ENCODE measurements around the gene ZP4. TPM values are rescaled to one million over a fixed set of nuclear protein-coding genes. Genes with fewer than 3 reads are reported as not detected.

Gene ZP4, protein sequence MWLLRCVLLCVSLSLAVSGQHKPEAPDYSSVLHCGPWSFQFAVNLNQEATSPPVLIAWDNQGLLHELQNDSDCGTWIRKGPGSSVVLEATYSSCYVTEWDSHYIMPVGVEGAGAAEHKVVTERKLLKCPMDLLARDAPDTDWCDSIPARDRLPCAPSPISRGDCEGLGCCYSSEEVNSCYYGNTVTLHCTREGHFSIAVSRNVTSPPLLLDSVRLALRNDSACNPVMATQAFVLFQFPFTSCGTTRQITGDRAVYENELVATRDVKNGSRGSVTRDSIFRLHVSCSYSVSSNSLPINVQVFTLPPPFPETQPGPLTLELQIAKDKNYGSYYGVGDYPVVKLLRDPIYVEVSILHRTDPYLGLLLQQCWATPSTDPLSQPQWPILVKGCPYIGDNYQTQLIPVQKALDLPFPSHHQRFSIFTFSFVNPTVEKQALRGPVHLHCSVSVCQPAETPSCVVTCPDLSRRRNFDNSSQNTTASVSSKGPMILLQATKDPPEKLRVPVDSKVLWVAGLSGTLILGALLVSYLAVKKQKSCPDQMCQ
- total RNA-seq (2014; rRNA removed; shearing (Covaris generic); ENCODE audit: low replicate concordance) = not detected in 2 replicates

DNA sequence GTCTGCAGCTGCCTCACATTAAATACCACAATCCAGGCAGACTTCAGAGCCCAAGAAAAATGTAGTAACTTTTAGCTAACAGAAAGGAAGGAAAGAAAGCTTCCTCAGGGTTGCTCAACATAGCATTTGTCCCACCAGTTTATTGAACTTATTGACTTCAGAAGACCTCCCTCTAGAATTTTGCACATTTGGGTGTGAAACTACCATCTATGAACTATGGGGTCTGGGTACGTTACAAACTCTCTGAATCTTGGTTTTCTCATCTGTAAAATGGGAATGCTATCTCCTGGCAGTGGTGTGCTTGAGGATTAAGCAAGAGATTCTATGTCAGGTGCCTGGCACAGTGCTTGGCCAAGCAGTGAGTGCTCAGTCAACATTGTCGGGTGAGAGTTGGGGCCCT, at the start of gene ZP4:
TSS of gene ZP4 (minus strand) at position 101 of the 400 bp plus-strand sequence. CDS start 287 bp downstream, outside the sequence.
- no peak within 1 kb of the TSS for H3K27ac ChIP-seq (ENCODE audit: low read length)

DNA sequence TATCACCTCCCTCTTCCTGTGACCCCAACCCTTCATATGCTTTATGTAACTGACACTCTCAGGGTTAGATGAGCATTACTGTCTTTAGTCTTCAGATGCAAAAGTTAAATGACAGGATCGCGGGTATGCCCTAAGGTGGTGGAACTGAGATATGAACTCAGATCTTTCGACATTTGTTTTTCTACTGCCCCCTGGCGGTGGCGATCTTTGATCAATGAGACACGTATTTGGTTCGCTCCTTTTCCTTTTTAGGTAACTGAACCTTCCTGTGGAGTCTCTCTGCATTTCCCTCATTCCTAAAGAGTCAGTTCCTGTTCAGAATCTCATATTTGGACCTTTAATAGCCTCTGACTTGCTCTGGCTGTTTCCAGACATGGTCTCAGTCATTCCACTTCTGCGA, 47.8 kb upstream of the ZP4 start:
- Histone ChIP-seq H3K27me3 (ENCODE audit: low read length) (no peaks in the 10 kb centered on the region), H2AFZ (ENCODE audit: low read length) (no peak overlapping the region), H3K79me2 (ENCODE audit: low read length) (no peaks in the 10 kb centered on the region), H3K9me3 (ENCODE audit: low read length) (no peaks in the 10 kb centered on the region), H3K9ac (ENCODE audit: low read length) (no peak overlapping the region), H3K4me3 (ENCODE audit: low read length) (no peak overlapping the region), H3K27ac (ENCODE audit: low read length) (no peak overlapping the region), H3K4me2 (ENCODE audit: low read depth, low read length, poor library complexity, severe bottlenecking) (no peak overlapping the region), H3K36me3 (ENCODE audit: insufficient read depth, low read length) (no peaks in the 10 kb centered on the region), H3K4me1 (ENCODE audit: low read length) (no peaks in the 10 kb centered on the region), H4K20me1 (ENCODE audit: insufficient read depth, low read depth, low read length) (no peaks in the 10 kb centered on the region), H3K9me2 (replicated peaks; ENCODE audit: insufficient read depth, low read length) (no peaks in the 10 kb centered on the region)
- DNase-seq = peak; percentile 70

More for the DNA sequence above, at the start of gene ZP4:
- Histone ChIP-seq H3K4me2 (ENCODE audit: low read depth, low read length, poor library complexity, severe bottlenecking) (no peak within 1 kb of the TSS), H3K9ac (ENCODE audit: low read length) (no peak within 1 kb of the TSS), H3K9me2 (replicated peaks; ENCODE audit: insufficient read depth, low read length) (no peaks in the 10 kb centered on the region), H4K20me1 (ENCODE audit: insufficient read depth, low read depth, low read length) (no peaks in the 10 kb centered on the region), H3K36me3 (ENCODE audit: insufficient read depth, low read length) (no peaks in the 10 kb centered on the region), H3K9me3 (ENCODE audit: low read length) (no peaks in the 10 kb centered on the region), H3K27me3 (ENCODE audit: low read length) (no peaks in the 10 kb centered on the region), H3K4me3 (ENCODE audit: low read length) (no peak within 1 kb of the TSS), H2AFZ (ENCODE audit: low read length) (no peak within 1 kb of the TSS), H3K79me2 (ENCODE audit: low read length) (no peaks in the 10 kb centered on the region), H3K4me1 (ENCODE audit: low read length) (no peaks in the 10 kb centered on the region)
- DNase-seq = no peak

DNA sequence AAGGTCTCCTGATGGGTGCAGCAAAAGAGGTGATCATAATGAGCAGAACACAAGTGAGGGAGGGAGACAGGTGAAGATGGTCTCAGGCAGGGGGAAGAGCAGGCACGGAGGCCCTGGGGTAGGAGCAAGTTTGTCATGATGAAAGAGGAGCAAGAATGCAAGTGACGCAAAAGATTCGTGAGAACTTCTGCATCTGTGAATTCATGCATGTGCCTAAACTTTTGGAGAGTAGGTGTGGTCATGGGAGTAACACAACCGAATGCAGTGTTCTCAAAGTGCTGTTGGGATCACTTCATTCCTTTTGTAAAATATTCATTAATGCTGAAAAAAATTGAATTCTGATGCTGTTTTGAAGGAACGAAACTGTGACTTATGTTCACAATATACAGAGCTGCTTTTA, 47.3 kb upstream of the ZP4 start:
- no peaks in the 10 kb centered on the region for H3K4me1 ChIP-seq (ENCODE audit: low read length)
- no peak for DNase-seq

DNA sequence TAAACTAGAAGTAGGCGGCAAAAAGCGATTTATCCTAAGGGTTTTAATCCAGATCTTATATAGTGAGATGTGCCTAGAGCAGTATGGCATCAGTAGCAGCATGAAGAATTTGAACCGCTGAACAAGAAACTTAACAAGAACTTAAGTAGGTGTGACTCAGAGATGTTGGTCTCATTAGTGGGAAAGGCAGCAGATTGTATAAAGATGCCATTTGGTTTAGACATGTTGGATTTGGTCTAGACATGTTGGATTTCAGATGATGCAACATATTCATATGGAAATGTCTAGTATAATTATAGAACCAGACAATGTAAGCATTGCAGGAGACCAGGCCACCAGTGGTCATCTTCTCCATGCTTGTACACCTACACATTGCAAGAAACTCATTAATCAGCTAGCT, 42.1 kb upstream of the ZP4 start:
- no peaks in the 10 kb centered on the region for H3K9me2 ChIP-seq (replicated peaks; ENCODE audit: insufficient read depth, low read length)
- no peaks in the 10 kb centered on the region for H3K4me1 ChIP-seq (ENCODE audit: low read length)
- no peak overlapping the region for H2AFZ ChIP-seq (ENCODE audit: low read length)
- no peaks in the 10 kb centered on the region for H4K20me1 ChIP-seq (ENCODE audit: insufficient read depth, low read depth, low read length)
- H3K9ac ChIP-seq (ENCODE audit: low read length) = no peak overlapping the region
- no peaks in the 10 kb centered on the region for H3K36me3 ChIP-seq (ENCODE audit: insufficient read depth, low read length)
- DNase-seq = no peak
- no peak overlapping the region for H3K4me3 ChIP-seq (ENCODE audit: low read length)
- H3K9me3 ChIP-seq (ENCODE audit: low read length) = no peaks in the 10 kb centered on the region
- H3K27me3 ChIP-seq (ENCODE audit: low read length) = no peaks in the 10 kb centered on the region
- H3K4me2 ChIP-seq (ENCODE audit: low read depth, low read length, poor library complexity, severe bottlenecking) = no peak overlapping the region
- H3K27ac ChIP-seq (ENCODE audit: low read length) = no peak overlapping the region
- H3K79me2 ChIP-seq (ENCODE audit: low read length) = no peaks in the 10 kb centered on the region

More for the DNA sequence above, 47.3 kb upstream of the ZP4 start:
- Histone ChIP-seq H3K79me2 (ENCODE audit: low read length) (no peaks in the 10 kb centered on the region), H3K9me3 (ENCODE audit: low read length) (no peaks in the 10 kb centered on the region), H3K4me2 (ENCODE audit: low read depth, low read length, poor library complexity, severe bottlenecking) (no peak overlapping the region), H3K27me3 (ENCODE audit: low read length) (no peaks in the 10 kb centered on the region), H2AFZ (ENCODE audit: low read length) (no peak overlapping the region), H3K9ac (ENCODE audit: low read length) (no peak overlapping the region), H3K4me3 (ENCODE audit: low read length) (no peak overlapping the region), H3K27ac (ENCODE audit: low read length) (no peak overlapping the region), H4K20me1 (ENCODE audit: insufficient read depth, low read depth, low read length) (no peaks in the 10 kb centered on the region), H3K36me3 (ENCODE audit: insufficient read depth, low read length) (no peaks in the 10 kb centered on the region), H3K9me2 (replicated peaks; ENCODE audit: insufficient read depth, low read length) (no peaks in the 10 kb centered on the region)

DNA sequence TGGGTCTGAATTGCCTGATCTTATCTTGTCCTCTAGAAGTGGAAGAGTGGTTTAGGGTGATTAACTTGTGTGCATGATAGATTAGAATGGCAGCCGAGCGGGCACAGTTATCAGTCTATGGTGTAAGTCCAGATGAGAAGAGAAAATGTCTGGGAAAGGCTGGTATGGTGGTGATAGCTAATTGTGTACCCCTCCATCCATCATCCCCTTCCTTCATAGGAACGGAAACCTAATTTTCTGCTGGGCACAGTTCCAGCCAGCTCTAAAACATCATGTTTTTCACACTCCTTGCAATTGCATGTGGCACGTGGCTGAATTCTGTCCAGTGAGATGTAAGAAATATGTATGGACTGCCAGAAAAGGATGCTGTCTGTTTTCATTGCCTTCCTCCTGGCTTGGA, 40.9 kb upstream of the ZP4 start:
- Histone ChIP-seq H4K20me1 (ENCODE audit: insufficient read depth, low read depth, low read length) (no peaks in the 10 kb centered on the region), H2AFZ (ENCODE audit: low read length) (no peak overlapping the region), H3K9me3 (ENCODE audit: low read length) (no peaks in the 10 kb centered on the region; the same call in 1 of the 2 replicates), H3K27ac (ENCODE audit: low read length) (no peak overlapping the region), H3K4me1 (ENCODE audit: low read length) (no peaks in the 10 kb centered on the region), H3K4me2 (ENCODE audit: low read depth, low read length, poor library complexity, severe bottlenecking) (no peak overlapping the region), H3K27me3 (ENCODE audit: low read length) (no peaks in the 10 kb centered on the region), H3K9me2 (replicated peaks; ENCODE audit: insufficient read depth, low read length) (no peaks in the 10 kb centered on the region), H3K9ac (ENCODE audit: low read length) (no peak overlapping the region), H3K36me3 (ENCODE audit: insufficient read depth, low read length) (no peaks in the 10 kb centered on the region), H3K4me3 (ENCODE audit: low read length) (no peak overlapping the region), H3K79me2 (ENCODE audit: low read length) (no peaks in the 10 kb centered on the region)
- no peak for DNase-seq

DNA sequence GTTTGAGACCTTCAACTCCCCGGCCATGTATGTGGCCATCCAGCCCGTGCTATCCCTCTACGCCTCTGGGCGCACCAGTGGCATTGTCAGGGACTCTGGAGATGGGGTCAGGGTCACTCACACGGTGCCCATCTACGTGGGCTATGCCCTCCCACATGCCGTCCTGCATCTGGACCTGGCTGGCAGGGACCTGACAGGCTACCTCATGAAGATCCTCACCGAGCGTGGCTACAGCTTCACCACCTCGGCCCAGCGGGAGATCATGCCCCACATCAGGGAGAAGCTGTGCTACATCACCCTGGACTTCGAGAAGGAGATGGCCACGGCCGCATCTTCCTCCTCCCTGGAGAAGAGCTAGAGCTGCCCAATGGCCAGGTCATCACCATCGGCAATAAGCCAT, 36.5 kb upstream of the ZP4 start:
- no peak overlapping the region for H3K27ac ChIP-seq (ENCODE audit: low read length)
- H4K20me1 ChIP-seq (ENCODE audit: insufficient read depth, low read depth, low read length) = no peaks in the 10 kb centered on the region
- DNase-seq = no peak
- no peaks in the 10 kb centered on the region for H3K27me3 ChIP-seq (ENCODE audit: low read length)
- H3K4me1 ChIP-seq (ENCODE audit: low read length) = no peaks in the 10 kb centered on the region
- no peaks in the 10 kb centered on the region for H3K79me2 ChIP-seq (ENCODE audit: low read length)
- no peak overlapping the region for H3K4me3 ChIP-seq (ENCODE audit: low read length)
- no peak overlapping the region for H3K9ac ChIP-seq (ENCODE audit: low read length)
- no peak overlapping the region for H2AFZ ChIP-seq (ENCODE audit: low read length)
- no peak overlapping the region for H3K4me2 ChIP-seq (ENCODE audit: low read depth, low read length, poor library complexity, severe bottlenecking)
- peaks cover 3% of the 10 kb centered on the region for H3K9me3 ChIP-seq (ENCODE audit: low read length)
- H3K36me3 ChIP-seq (ENCODE audit: insufficient read depth, low read length) = no peaks in the 10 kb centered on the region
- no peaks in the 10 kb centered on the region for H3K9me2 ChIP-seq (replicated peaks; ENCODE audit: insufficient read depth, low read length)

DNA sequence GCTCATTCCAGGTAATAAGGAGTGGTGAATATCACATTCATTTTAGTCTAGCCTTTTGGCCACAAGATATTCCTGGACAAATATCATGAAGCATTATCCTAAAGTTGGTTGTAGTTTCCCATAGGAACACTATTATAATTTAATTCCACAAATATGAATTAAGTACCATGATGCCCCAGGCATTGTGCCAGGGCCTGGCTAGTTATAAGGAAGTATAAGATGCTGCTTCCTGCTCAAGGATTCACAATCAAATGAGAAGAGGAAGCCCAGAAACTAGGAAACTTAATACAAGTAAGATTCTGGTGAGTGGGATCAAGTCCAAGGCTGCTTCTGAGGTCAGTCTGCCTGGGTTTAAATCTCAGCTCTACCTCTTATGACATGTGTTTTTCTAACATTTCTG, 30.6 kb upstream of the ZP4 start:
- H3K4me2 ChIP-seq (ENCODE audit: low read depth, low read length, poor library complexity, severe bottlenecking) = no peak overlapping the region
- no peaks in the 10 kb centered on the region for H3K79me2 ChIP-seq (ENCODE audit: low read length)
- peaks cover 3% of the 10 kb centered on the region for H3K9me3 ChIP-seq (ENCODE audit: low read length)

DNA sequence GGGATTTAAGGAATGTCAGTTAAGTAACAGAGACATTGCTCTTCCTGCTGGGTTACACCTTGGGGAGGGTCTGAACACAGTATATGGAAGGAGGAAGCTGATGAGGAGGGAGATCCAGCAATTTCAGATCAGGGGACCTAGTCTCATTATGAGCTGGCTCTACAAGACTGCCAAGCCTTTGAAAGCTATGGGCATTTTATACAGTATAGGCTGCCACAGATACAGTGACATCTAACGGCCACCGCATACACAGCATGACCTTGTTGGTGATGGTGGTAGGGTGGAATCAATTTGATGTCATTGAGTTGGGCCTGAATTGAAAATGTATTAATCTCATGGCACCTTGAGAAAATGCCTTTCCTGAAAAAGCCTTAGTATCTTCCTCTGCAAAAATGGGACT, 22.6 kb upstream of the ZP4 start:
- Histone ChIP-seq H3K9me3 (ENCODE audit: low read length) (peaks cover 5% of the 10 kb centered on the region; the same call in 1 of the 2 replicates), H3K4me3 (ENCODE audit: low read length) (no peak overlapping the region), H3K4me1 (ENCODE audit: low read length) (no peaks in the 10 kb centered on the region), H3K27me3 (ENCODE audit: low read length) (no peaks in the 10 kb centered on the region), H4K20me1 (ENCODE audit: insufficient read depth, low read depth, low read length) (no peaks in the 10 kb centered on the region), H3K4me2 (ENCODE audit: low read depth, low read length, poor library complexity, severe bottlenecking) (no peak overlapping the region), H3K36me3 (ENCODE audit: insufficient read depth, low read length) (no peaks in the 10 kb centered on the region), H3K27ac (ENCODE audit: low read length) (no peak overlapping the region), H2AFZ (ENCODE audit: low read length) (no peak overlapping the region), H3K9ac (ENCODE audit: low read length) (no peak overlapping the region), H3K79me2 (ENCODE audit: low read length) (no peaks in the 10 kb centered on the region), H3K9me2 (replicated peaks; ENCODE audit: insufficient read depth, low read length) (no peaks in the 10 kb centered on the region)
- DNase-seq = no peak

More for the DNA sequence above, 30.6 kb upstream of the ZP4 start:
- H3K27ac ChIP-seq (ENCODE audit: low read length) = no peak overlapping the region
- H3K4me1 ChIP-seq (ENCODE audit: low read length) = no peaks in the 10 kb centered on the region
- H3K9me2 ChIP-seq (replicated peaks; ENCODE audit: insufficient read depth, low read length) = no peaks in the 10 kb centered on the region
- no peak for DNase-seq
- no peaks in the 10 kb centered on the region for H3K27me3 ChIP-seq (ENCODE audit: low read length)
- H3K36me3 ChIP-seq (ENCODE audit: insufficient read depth, low read length) = no peaks in the 10 kb centered on the region
- H3K9ac ChIP-seq (ENCODE audit: low read length) = no peak overlapping the region
- H3K4me3 ChIP-seq (ENCODE audit: low read length) = no peak overlapping the region
- H4K20me1 ChIP-seq (ENCODE audit: insufficient read depth, low read depth, low read length) = no peaks in the 10 kb centered on the region
- no peak overlapping the region for H2AFZ ChIP-seq (ENCODE audit: low read length)

Data from Karpas-422 (cell line).